ENCODE measurements around the gene OR56A5. TPM values are rescaled to one million over a fixed set of nuclear protein-coding genes. Genes with fewer than 3 reads are reported as not detected.

The OR56A5 gene, protein sequence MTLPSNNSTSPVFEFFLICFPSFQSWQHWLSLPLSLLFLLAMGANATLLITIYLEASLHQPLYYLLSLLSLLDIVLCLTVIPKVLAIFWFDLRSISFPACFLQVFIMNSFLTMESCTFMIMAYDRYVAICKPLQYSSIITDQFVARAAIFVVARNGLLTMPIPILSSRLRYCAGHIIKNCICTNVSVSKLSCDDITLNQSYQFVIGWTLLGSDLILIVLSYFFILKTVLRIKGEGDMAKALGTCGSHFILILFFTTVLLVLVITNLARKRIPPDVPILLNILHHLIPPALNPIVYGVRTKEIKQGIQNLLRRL
- total RNA-seq = not detected in 2 replicates

DNA sequence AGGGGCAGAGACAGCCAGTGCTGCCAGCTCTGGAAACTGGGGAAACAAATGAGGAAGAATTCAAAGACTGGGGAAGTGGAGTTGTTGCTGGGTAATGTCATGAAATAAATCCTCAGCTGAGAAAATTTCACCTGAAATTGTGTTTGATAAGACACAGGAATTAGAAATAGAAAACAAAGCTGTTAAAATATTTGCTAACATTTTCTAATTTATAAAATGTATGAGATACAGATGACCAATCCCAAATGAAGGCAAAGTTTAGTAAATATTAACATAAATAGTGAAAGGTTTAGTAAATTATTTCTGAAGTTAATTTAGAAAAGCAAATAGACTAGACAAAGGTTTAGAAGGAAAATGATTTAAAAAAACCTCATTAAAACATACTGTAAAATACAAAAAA, at the start of gene OR56A5:
Gene OR56A5, minus strand, starts transcription at position 101 of the 400 bp plus-strand sequence. Its CDS starts 0 bp downstream, at position 101.
- no peaks in the 10 kb centered on the region for H3K4me1 Mint-ChIP-seq
- intact Hi-C loops (cut with micrococcal nuclease) = no loop called here
- no peak within 1 kb of the TSS for H3K27ac Mint-ChIP-seq
- no peak within 1 kb of the TSS for H3K4me3 Mint-ChIP-seq
- H3K36me3 Mint-ChIP-seq (ENCODE audit: low read depth) = no peaks in the 10 kb centered on the region
- peaks cover 6% of the 10 kb centered on the region for H3K27me3 Mint-ChIP-seq
- DNase-seq = no peak
- H3K9me3 Mint-ChIP-seq = no peaks in the 10 kb centered on the region

- Mint-ChIP-seq H3K9me3 (no peaks in the 10 kb centered on the region), H3K4me1 (no peaks in the 10 kb centered on the region), H3K27me3 (peaks cover 13% of the 10 kb centered on the region), H3K4me3 (no peak overlapping the region), H3K27ac (no peak overlapping the region), H3K36me3 (ENCODE audit: low read depth) (no peaks in the 10 kb centered on the region)
- DNase-seq = no peak
- intact Hi-C loops (cut with micrococcal nuclease) = no loop called here
Observed at GRCh38 chr11:6013042-6013441, 44.7 kb upstream of the OR56A5 start.

DNA sequence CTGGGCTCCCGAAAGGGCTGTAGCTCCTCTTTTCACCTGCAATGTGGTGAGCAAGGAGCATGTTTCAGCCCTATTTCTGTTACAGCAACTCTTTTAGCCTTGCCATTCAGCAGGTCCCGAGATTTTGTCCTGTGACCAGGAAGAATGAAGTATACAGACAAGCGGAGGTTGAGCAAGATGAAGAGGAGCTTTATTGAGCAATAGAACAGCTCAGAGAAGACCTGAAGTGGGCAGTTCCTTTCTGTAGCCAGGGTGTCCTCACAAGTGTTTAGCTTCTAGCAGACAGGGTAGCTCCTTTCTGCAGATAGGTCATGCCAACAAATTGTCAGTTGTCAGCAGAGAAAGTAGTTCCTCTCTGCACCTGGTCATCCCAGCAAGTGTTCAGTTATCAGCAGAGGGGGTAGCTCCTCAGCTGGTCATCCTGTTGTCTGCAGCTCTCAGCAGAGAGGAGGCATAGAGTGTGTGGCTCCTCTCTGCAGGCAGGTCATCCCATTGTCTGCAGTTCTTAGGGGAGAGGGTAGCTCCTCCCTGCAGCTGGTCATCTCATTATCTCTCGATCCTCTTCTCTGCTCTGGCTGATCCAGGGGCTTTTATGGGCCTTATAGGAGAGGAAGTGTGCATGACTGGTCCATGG, 43.9 kb upstream of the OR56A5 start:
- DNase-seq = no peak
- Mint-ChIP-seq H3K27ac (no peak overlapping the region), H3K9me3 (no peaks in the 10 kb centered on the region), H3K4me1 (no peaks in the 10 kb centered on the region), H3K27me3 (peaks cover 13% of the 10 kb centered on the region), H3K36me3 (ENCODE audit: low read depth) (no peaks in the 10 kb centered on the region), H3K4me3 (no peak overlapping the region)
- intact Hi-C loops (cut with micrococcal nuclease) = no loop called here

DNA sequence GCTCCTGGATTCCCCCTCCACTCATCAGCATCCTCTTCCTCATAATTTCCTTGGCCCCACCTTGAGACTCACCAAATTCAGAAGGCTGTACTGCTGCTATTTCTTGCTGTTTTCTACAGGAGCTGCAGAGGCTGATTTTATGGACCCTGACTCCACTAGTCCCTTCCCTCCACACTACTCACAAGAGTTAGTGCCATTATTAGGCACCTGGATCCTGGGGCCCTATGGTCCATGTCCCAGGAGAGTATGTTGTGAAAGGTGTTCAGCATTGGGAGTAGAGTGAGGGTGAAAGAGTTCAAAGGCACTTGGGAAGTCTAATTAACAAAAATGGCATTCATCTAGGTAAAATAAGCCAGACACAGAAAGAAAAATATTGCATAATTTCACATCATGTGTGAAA, 38.6 kb upstream of the OR56A5 start, which contains the start of gene OR56A4:
Gene OR56A4, minus strand, starts transcription at position 101 of the 400 bp plus-strand sequence. CDS start 3,954 bp downstream, outside the sequence.
- H3K4me3 Mint-ChIP-seq = no peak within 1 kb of the TSS
- H3K36me3 Mint-ChIP-seq (ENCODE audit: low read depth) = no peaks in the 10 kb centered on the region
- DNase-seq = no peak
- intact Hi-C loops (cut with micrococcal nuclease) = no loop called here
- no peak within 1 kb of the TSS for H3K27ac Mint-ChIP-seq
- peaks cover 21% of the 10 kb centered on the region for H3K27me3 Mint-ChIP-seq
- H3K4me1 Mint-ChIP-seq = no peaks in the 10 kb centered on the region
- no peaks in the 10 kb centered on the region for H3K9me3 Mint-ChIP-seq

DNA sequence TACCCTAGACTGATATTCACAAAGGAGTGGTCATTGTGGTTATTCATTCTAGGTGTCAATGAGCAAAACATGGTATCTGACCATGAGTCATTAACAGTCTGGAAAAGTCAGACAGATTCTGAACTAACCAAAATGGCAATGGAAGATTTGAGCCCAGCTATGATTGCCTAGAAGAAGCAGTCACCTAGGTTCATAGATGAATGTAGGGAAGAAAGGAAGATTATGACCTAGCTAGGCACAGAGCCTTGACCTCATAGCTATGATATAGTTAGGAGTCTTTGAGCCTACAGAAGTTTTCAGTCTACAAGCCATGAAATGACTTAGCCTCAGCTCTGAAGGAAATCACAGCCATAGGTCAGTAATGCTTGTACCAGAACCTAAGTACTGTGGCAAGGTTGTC, 38.1 kb upstream of the OR56A5 start:
- Mint-ChIP-seq H3K36me3 (ENCODE audit: low read depth) (no peaks in the 10 kb centered on the region), H3K27me3 (peaks cover 20% of the 10 kb centered on the region), H3K9me3 (no peaks in the 10 kb centered on the region), H3K27ac (no peak overlapping the region), H3K4me3 (no peak overlapping the region), H3K4me1 (no peaks in the 10 kb centered on the region)
- intact Hi-C loops (cut with micrococcal nuclease) = no loop called here
- no peak for DNase-seq

GRCh38 chr11:6002202-6002699, 34.0 kb upstream of the OR56A5 start:
- Mint-ChIP-seq H3K4me1 (no peaks in the 10 kb centered on the region), H3K9me3 (no peaks in the 10 kb centered on the region), H3K36me3 (ENCODE audit: low read depth) (no peaks in the 10 kb centered on the region), H3K4me3 (no peak overlapping the region), H3K27ac (no peak overlapping the region), H3K27me3 (peaks cover 17% of the 10 kb centered on the region)
- intact Hi-C loops (cut with micrococcal nuclease) = no loop called here
- no peak for DNase-seq

GRCh38 chr11:5994791-5995190, 26.5 kb upstream of the OR56A5 start:
- no peaks in the 10 kb centered on the region for H3K36me3 Mint-ChIP-seq (ENCODE audit: low read depth)
- H3K27me3 Mint-ChIP-seq = peaks cover 9% of the 10 kb centered on the region
- H3K4me3 Mint-ChIP-seq = no peak overlapping the region
- H3K4me1 Mint-ChIP-seq = no peaks in the 10 kb centered on the region
- intact Hi-C loops (cut with micrococcal nuclease) = loop anchor here (10.0 kb wide), 1 partner anchor 360 kb away; no protein-coding TSS in a partner anchor
- H3K27ac Mint-ChIP-seq = no peak overlapping the region
- H3K9me3 Mint-ChIP-seq = no peaks in the 10 kb centered on the region
- DNase-seq = no peak

DNA sequence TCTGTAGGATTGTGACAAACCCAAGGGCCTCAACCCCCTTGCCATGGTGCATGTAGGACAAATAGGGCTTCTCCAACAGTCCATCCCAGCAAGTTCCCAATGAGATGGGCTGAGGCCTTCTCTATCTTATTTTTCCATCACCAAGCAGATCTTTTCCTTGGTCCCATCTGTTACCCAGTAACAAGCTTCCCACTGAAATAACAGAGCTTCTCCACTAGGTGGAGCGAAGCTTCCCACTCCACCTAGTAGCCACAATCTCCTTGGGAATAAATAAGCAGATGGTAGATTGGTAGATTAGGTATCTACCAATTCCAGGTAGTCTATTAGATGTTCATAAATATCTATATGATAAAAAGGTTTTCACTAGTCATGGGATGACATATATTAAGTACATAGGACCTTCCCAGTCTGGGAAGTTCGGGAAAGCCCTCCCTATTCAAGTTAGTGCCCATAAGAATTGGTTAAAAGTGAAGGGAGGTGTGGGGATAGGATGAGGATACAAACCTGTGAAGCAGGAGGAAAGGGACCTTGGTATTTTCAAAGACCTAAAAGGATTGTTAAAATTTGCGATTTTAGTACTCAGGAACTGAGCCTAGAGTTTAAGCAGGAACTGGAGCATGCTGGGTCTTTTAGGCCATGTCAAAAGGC, 24.4 kb upstream of the OR56A5 start:
- Mint-ChIP-seq H3K4me1 (no peaks in the 10 kb centered on the region), H3K36me3 (ENCODE audit: low read depth) (no peaks in the 10 kb centered on the region), H3K9me3 (no peaks in the 10 kb centered on the region), H3K27ac (no peak overlapping the region), H3K27me3 (peaks cover 9% of the 10 kb centered on the region), H3K4me3 (no peak overlapping the region)
- DNase-seq = no peak
- intact Hi-C loops (cut with micrococcal nuclease) = loop anchor here (10.0 kb wide), 1 partner anchor 362 kb away; no protein-coding TSS in a partner anchor

- H3K9me3 Mint-ChIP-seq = no peaks in the 10 kb centered on the region
- DNase-seq = no peak
- H3K4me3 Mint-ChIP-seq = no peak overlapping the region
- no peaks in the 10 kb centered on the region for H3K36me3 Mint-ChIP-seq (ENCODE audit: low read depth)
- H3K27ac Mint-ChIP-seq = no peak overlapping the region
- peaks cover 9% of the 10 kb centered on the region for H3K27me3 Mint-ChIP-seq
- H3K4me1 Mint-ChIP-seq = no peaks in the 10 kb centered on the region
- intact Hi-C loops (cut with micrococcal nuclease) = loop anchor here (10.0 kb wide), 1 partner anchor 363 kb away; no protein-coding TSS in a partner anchor
Observed at GRCh38 chr11:5992150-5992549, 23.9 kb upstream of the OR56A5 start.

DNA sequence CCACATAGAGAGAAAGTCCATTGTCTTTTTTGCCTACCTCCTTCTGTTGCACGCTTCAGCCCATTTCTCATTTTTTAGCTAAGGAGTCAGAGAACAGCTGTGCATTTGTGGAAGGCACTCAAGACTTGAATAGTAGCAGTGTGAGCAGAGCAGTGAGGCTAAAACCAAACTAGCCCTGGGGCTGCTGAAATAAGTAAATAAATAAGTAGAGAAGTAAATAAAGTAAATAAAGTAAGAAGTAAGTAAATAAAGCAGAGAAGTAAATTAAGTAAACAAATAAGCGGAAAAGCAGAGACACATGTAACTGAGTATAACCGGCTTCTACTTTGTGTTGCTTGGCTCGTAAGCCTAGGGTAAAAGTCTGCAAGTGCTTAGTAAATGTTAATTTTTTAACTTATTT, 20.9 kb upstream of the OR56A5 start:
- no peak overlapping the region for H3K27ac Mint-ChIP-seq
- no peak for DNase-seq
- H3K36me3 Mint-ChIP-seq (ENCODE audit: low read depth) = no peaks in the 10 kb centered on the region
- H3K9me3 Mint-ChIP-seq = no peaks in the 10 kb centered on the region
- intact Hi-C loops (cut with micrococcal nuclease) = no loop called here
- H3K4me3 Mint-ChIP-seq = no peak overlapping the region
- H3K27me3 Mint-ChIP-seq = peaks cover 4% of the 10 kb centered on the region
- H3K4me1 Mint-ChIP-seq = no peaks in the 10 kb centered on the region

- H3K4me3 Mint-ChIP-seq = no peak within 1 kb of the TSS
- no peaks in the 10 kb centered on the region for H3K36me3 Mint-ChIP-seq (ENCODE audit: low read depth)
- no peak within 1 kb of the TSS for H3K27ac Mint-ChIP-seq
- DNase-seq = no peak
- intact Hi-C loops (cut with micrococcal nuclease) = no loop called here
- peaks cover 7% of the 10 kb centered on the region for H3K27me3 Mint-ChIP-seq
- no peaks in the 10 kb centered on the region for H3K9me3 Mint-ChIP-seq
- H3K4me1 Mint-ChIP-seq = no peaks in the 10 kb centered on the region
Observed at GRCh38 chr11:5986885-5987284, 18.6 kb upstream of the OR56A5 start, which contains the start of gene OR52L1. OR52L1 (minus strand) TSS chr11:5986985; CDS start chr11:5986930, 55 bp downstream.

DNA sequence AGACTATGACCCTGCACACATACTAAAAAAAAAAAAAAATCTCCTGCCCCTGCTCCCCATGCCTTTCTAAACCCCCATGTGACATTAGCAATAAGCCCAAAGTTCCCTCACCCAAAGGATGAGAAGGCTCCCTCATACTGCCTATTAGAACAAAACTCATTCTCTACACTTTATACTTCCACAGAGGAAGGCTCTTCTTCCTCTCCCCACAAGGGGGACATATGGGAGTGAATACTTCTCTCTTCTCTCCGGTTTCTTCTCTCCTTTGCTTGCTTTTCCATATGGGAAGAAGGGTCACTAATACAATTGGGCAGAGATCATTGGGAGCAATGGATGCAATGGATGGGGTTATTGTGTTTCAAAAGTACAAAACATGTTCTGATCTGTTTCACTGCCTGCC, 15.1 kb upstream of the OR56A5 start:
- intact Hi-C loops (cut with micrococcal nuclease) = no loop called here
- peaks cover 10% of the 10 kb centered on the region for H3K9me3 Mint-ChIP-seq
- DNase-seq = no peak
- no peak overlapping the region for H3K4me3 Mint-ChIP-seq
- H3K27ac Mint-ChIP-seq = no peak overlapping the region
- no peaks in the 10 kb centered on the region for H3K36me3 Mint-ChIP-seq (ENCODE audit: low read depth)
- no peaks in the 10 kb centered on the region for H3K4me1 Mint-ChIP-seq
- H3K27me3 Mint-ChIP-seq = peaks cover 4% of the 10 kb centered on the region

DNA sequence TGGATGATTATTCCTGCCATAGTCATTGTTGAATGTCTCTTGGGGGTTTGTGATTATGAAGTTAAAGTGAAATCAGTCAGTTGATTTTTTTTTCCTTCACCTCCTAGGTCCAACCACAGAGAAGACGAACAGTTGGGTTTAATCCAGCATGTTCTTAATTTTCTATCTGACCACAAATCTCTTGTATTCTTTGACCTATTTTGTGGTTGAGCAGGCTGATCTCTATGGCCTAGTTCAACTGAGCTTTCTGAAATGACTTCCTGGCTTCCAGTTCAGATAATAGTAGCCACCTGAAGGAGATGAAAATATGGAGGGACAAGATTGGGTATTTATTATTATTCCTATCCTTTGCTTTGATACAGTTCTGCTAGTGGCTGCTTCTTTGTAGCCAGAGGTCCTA, 5.2 kb upstream of the OR56A5 start:
- no peak overlapping the region for H3K4me3 Mint-ChIP-seq
- no peak overlapping the region for H3K27ac Mint-ChIP-seq
- no peaks in the 10 kb centered on the region for H3K9me3 Mint-ChIP-seq
- intact Hi-C loops (cut with micrococcal nuclease) = no loop called here
- H3K4me1 Mint-ChIP-seq = no peaks in the 10 kb centered on the region
- peaks cover 6% of the 10 kb centered on the region for H3K27me3 Mint-ChIP-seq
- H3K36me3 Mint-ChIP-seq (ENCODE audit: low read depth) = no peaks in the 10 kb centered on the region
- no peak for DNase-seq

GRCh38 chr11:5967708-5968107, 586 bp downstream of the OR56A5 start:
- Mint-ChIP-seq H3K4me1 (no peaks in the 10 kb centered on the region), H3K4me3 (no peak overlapping the region)

More at GRCh38 chr11:5967708-5968107, 586 bp downstream of the OR56A5 start:
- Mint-ChIP-seq H3K36me3 (ENCODE audit: low read depth) (no peaks in the 10 kb centered on the region), H3K27ac (no peak overlapping the region), H3K27me3 (peaks cover 6% of the 10 kb centered on the region), H3K9me3 (no peaks in the 10 kb centered on the region)
- intact Hi-C loops (cut with micrococcal nuclease) = no loop called here
- DNase-seq = no peak

All from activated CD4-positive, alpha-beta T cell treated with anti-CD3 and anti-CD28 coated beads, Interleukin-2, amount 10 ng/mL, durations not matched to agents 24 days and 14 days (primary cell).